AG10803 (cell line): ENCODE data around the gene GLCE.
"Not testable (repeated sequence)": the region's sequence is repeated elsewhere in the genome, so short reads cannot be mapped to it uniquely, and the experiment has no call there.

Experiments used
- DNase-seq: peaks from one replicate; pipeline ENCODE4 v3.0.0; 2010; ENCODE audit warnings: low read depth
- H3K4me3 ChIP-seq: 2 replicates; pipeline ENCODE4 v1.5.1; 2011; ENCODE audit warnings: mild to moderate bottlenecking, low read length, control low read depth
- CTCF ChIP-seq: conservative IDR thresholded peaks from 2 replicates; pipeline ENCODE4 v1.5.1; 2011; ENCODE audit warnings: mild to moderate bottlenecking, low read length, control low read depth, inconsistent platforms

The GLCE gene

GRCh38 chr15:69296606-69297005 lies 136.2 kb downstream of the GLCE start:
- H3K4me3 ChIP-seq, result no peak overlapping the region
- no peak for DNase-seq
- TF ChIP-seq CTCF, result no peak

GRCh38 chr15:69297642-69298353 lies 137.4 kb downstream of the GLCE start:
- no peak for TF ChIP-seq CTCF
- no peak for DNase-seq

GRCh38 chr15:69298354-69298696 lies 137.9 kb downstream of the GLCE start:
- no peak for DNase-seq
- peak overlapping the region; percentile 56 for H3K4me3 ChIP-seq
- no peak for TF ChIP-seq CTCF

More at GRCh38 chr15:69297642-69298353, 137.4 kb downstream of the GLCE start:
- no peak overlapping the region for H3K4me3 ChIP-seq

GRCh38 chr15:69298697-69299441 lies 138.4 kb downstream of the GLCE start, which contains the start of gene PAQR5:
TSS of gene PAQR5 (plus strand) at chr15:69298912. CDS start at chr15:69360081, 61,169 bp downstream.
- peak within 1 kb of the TSS; percentile 56 for H3K4me3 ChIP-seq
- DNase-seq, result no peak

GRCh38 chr15:69299451-69299886 lies 139.0 kb downstream of the GLCE start:
- no peak for DNase-seq

More at GRCh38 chr15:69298697-69299441, 138.4 kb downstream of the GLCE start, which contains the start of gene PAQR5:
- TF ChIP-seq CTCF, result no peak

GRCh38 chr15:69299943-69300588 lies 139.6 kb downstream of the GLCE start:
- H3K4me3 ChIP-seq, result no peak overlapping the region; the same call in 1 of the 2 replicates
- TF ChIP-seq CTCF, result no peak
- no peak for DNase-seq

More at GRCh38 chr15:69299451-69299886, 139.0 kb downstream of the GLCE start:
- peak overlapping the region; percentile 56 for H3K4me3 ChIP-seq
- TF ChIP-seq CTCF, result no peak

GRCh38 chr15:69301101-69301500 lies 140.7 kb downstream of the GLCE start:
- DNase-seq, H3K4me3 ChIP-seq: not testable (repeated sequence)

GRCh38 chr15:69302087-69302486 lies 141.7 kb downstream of the GLCE start:
- DNase-seq, H3K4me3 ChIP-seq: not testable (repeated sequence)
